ENCODE data around the gene ITIH1. TPM values are rescaled to one million over a fixed set of nuclear protein-coding genes. Genes with fewer than 3 reads are reported as not detected.
A peak's percentile ranks its signal among the peaks of the same experiment; 100 is the strongest.

Gene ITIH1
- total RNA-seq, 1 experiment from 2014 or later: not detected

- Histone ChIP-seq H3K36me3 (ENCODE audit: control insufficient read depth, insufficient read depth, low read length) (no peaks in the 10 kb centered on the region), H3K4me1 (no peaks in the 10 kb centered on the region), H3K4me3 (ENCODE audit: low read depth, low read length) (no peak overlapping the region), H3K27me3 (replicated peaks; ENCODE audit: control insufficient read depth, insufficient read depth, low read length) (no peaks in the 10 kb centered on the region), H3K9me3 (no peaks in the 10 kb centered on the region)
- Mint-ChIP-seq H3K36me3 (ENCODE audit: insufficient read depth, unreplicated experiment) (no peaks in the 10 kb centered on the region), H3K27me3 (ENCODE audit: insufficient read depth, unreplicated experiment) (no peaks in the 10 kb centered on the region), H3K4me3 (ENCODE audit: unreplicated experiment) (no peak overlapping the region), H3K4me1 (ENCODE audit: low read depth, unreplicated experiment) (no peaks in the 10 kb centered on the region), H3K9me3 (ENCODE audit: unreplicated experiment) (no peaks in the 10 kb centered on the region), H3K27ac (ENCODE audit: unreplicated experiment) (no peak overlapping the region)
- POLR2A ChIA-PET: no interaction called here
- TF ChIP-seq, protein P1, sequence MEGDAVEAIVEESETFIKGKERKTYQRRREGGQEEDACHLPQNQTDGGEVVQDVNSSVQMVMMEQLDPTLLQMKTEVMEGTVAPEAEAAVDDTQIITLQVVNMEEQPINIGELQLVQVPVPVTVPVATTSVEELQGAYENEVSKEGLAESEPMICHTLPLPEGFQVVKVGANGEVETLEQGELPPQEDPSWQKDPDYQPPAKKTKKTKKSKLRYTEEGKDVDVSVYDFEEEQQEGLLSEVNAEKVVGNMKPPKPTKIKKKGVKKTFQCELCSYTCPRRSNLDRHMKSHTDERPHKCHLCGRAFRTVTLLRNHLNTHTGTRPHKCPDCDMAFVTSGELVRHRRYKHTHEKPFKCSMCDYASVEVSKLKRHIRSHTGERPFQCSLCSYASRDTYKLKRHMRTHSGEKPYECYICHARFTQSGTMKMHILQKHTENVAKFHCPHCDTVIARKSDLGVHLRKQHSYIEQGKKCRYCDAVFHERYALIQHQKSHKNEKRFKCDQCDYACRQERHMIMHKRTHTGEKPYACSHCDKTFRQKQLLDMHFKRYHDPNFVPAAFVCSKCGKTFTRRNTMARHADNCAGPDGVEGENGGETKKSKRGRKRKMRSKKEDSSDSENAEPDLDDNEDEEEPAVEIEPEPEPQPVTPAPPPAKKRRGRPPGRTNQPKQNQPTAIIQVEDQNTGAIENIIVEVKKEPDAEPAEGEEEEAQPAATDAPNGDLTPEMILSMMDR (IDR thresholded peaks at IDR 0.05; ENCODE audit: insufficient read depth in 1 of 2, low read depth in 1 of 2, low read length in 1 of 2, severe bottlenecking in 1 of 2, unreplicated experiment in 1 of 2): no peak
- intact Hi-C loops (cut with micrococcal nuclease; ENCODE audit: unreplicated experiment): no loop called here
- DNase-seq: no peak
- BruUV-seq (replicated peaks): no TSS peak
- CTCF ChIA-PET: no interaction called here
Measured at GRCh38 chr3:52810923-52811322, 33.5 kb downstream of the ITIH1 start.

DNA sequence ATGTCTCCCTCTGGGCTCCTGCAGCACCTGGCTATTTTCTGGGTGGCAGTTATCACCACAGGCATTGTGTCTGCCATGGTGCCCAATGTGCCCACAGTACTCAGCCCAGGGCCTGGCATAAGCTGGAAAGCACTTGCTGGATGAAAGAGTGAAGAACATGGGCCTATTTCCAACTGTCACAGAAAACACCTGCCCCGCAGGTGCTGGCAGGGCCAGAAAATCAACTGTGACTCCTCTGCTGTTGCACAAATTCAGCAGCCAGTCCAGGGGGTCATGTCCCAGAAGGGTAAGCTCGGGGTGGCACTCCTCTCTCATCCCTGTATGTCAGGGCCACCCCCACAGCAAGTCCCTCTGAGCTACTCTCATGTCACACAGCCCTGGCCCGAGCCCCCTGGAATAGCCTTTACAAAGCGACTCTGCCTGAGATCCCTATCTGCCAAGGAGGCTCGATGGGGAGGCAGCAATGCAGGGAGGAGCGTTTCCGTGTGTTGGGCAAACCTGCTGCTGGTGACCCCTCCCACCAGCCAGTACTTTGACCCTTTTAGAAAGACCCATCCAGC is 34.1 kb downstream of the ITIH1 start:
- ChIA-PET POLR2A (no interaction called here), CTCF (interaction anchor here (1.1 kb wide), 1 partner anchor 10 kb away, joined by 5 read pairs; no protein-coding TSS in a partner anchor)
- H3K27me3 Mint-ChIP-seq (ENCODE audit: insufficient read depth, unreplicated experiment): no peaks in the 10 kb centered on the region
- no peak overlapping the region for H3K4me3 Mint-ChIP-seq (ENCODE audit: unreplicated experiment)
- intact Hi-C loops (cut with micrococcal nuclease; ENCODE audit: unreplicated experiment): no loop called here
- H3K27ac Mint-ChIP-seq (ENCODE audit: unreplicated experiment): no peak overlapping the region
- no peak overlapping the region for H3K4me3 ChIP-seq (ENCODE audit: low read depth, low read length)
- H3K4me1 ChIP-seq: no peaks in the 10 kb centered on the region
- H3K9me3 ChIP-seq: no peaks in the 10 kb centered on the region
- H3K4me1 Mint-ChIP-seq (ENCODE audit: low read depth, unreplicated experiment): no peaks in the 10 kb centered on the region
- H3K27me3 ChIP-seq (replicated peaks; ENCODE audit: control insufficient read depth, insufficient read depth, low read length): no peaks in the 10 kb centered on the region
- TF ChIP-seq, protein P1 (IDR thresholded peaks at IDR 0.05; ENCODE audit: insufficient read depth in 1 of 2, low read depth in 1 of 2, low read length in 1 of 2, severe bottlenecking in 1 of 2, unreplicated experiment in 1 of 2): no peak
- no peaks in the 10 kb centered on the region for H3K9me3 Mint-ChIP-seq (ENCODE audit: unreplicated experiment)
- no peaks in the 10 kb centered on the region for H3K36me3 ChIP-seq (ENCODE audit: control insufficient read depth, insufficient read depth, low read length)
- H3K36me3 Mint-ChIP-seq (ENCODE audit: insufficient read depth, unreplicated experiment): no peaks in the 10 kb centered on the region
- peak in 1 of 2 experiments; percentile 15 for DNase-seq
- BruUV-seq (replicated peaks): no TSS peak

- Mint-ChIP-seq H3K4me3 (ENCODE audit: unreplicated experiment) (no peak overlapping the region), H3K4me1 (ENCODE audit: low read depth, unreplicated experiment) (no peaks in the 10 kb centered on the region), H3K27me3 (ENCODE audit: insufficient read depth, unreplicated experiment) (no peaks in the 10 kb centered on the region), H3K9me3 (ENCODE audit: unreplicated experiment) (no peaks in the 10 kb centered on the region), H3K36me3 (ENCODE audit: insufficient read depth, unreplicated experiment) (no peaks in the 10 kb centered on the region), H3K27ac (ENCODE audit: unreplicated experiment) (no peak overlapping the region)
- ChIA-PET CTCF (interaction anchor here (0.6 kb wide), 1 partner anchor 650 kb away, joined by 5 read pairs; no protein-coding TSS in a partner anchor), POLR2A (no interaction called here)
- Histone ChIP-seq H3K4me3 (ENCODE audit: low read depth, low read length) (no peak overlapping the region), H3K36me3 (ENCODE audit: control insufficient read depth, insufficient read depth, low read length) (no peaks in the 10 kb centered on the region), H3K9me3 (no peaks in the 10 kb centered on the region), H3K4me1 (no peaks in the 10 kb centered on the region), H3K27me3 (replicated peaks; ENCODE audit: control insufficient read depth, insufficient read depth, low read length) (no peaks in the 10 kb centered on the region)
- TF ChIP-seq, protein P1 (IDR thresholded peaks at IDR 0.05; ENCODE audit: insufficient read depth in 1 of 2, low read depth in 1 of 2, low read length in 1 of 2, severe bottlenecking in 1 of 2, unreplicated experiment in 1 of 2): no peak
- intact Hi-C loops (cut with micrococcal nuclease; ENCODE audit: unreplicated experiment): no loop called here
- DNase-seq: no peak
- BruUV-seq (replicated peaks): no TSS peak
Measured at GRCh38 chr3:52813810-52814209, 36.4 kb downstream of the ITIH1 start.

All from Caco-2 (cell line).